Neutrophil (primary cell): ENCODE results near the gene REPIN1.

Experiments used
- H3K27ac ChIP-seq: fragments of 200-600 bp; sonication (generic); 2 replicates; pipeline ENCODE4 v1.5.1; 2016; ENCODE audit warnings: mild to moderate bottlenecking, moderate library complexity
- H3K27me3 ChIP-seq: fragments of 200-600 bp; sonication (generic); 2 replicates; pipeline ENCODE4 v1.6.0; 2016; ENCODE audit warnings: mild to moderate bottlenecking
- H3K36me3 ChIP-seq: fragments of 200-600 bp; sonication (generic); 2 replicates; pipeline ENCODE4 v1.5.1; 2017
- H3K4me1 ChIP-seq, 2 experiments: fragments of 200-600 bp in 1 of 2; sonication (generic) in 1 of 2; 1 replicate in 1 of 2; 2 replicates in 1 of 2; pipeline versions ENCODE4 v1.5.1 to v1.6.1; 2013 to 2016; ENCODE audit warnings: low read depth in 1 of 2, low read length in 1 of 2, mild to moderate bottlenecking in 1 of 2, moderate library complexity in 1 of 2; ENCODE audit not compliant: control insufficient read depth in 1 of 2, insufficient read depth in 1 of 2
- H3K4me3 ChIP-seq, 2 experiments: fragments of 200-600 bp in 1 of 2; sonication (generic) in 1 of 2; 1 replicate in 1 of 2; 2 replicates in 1 of 2; pipeline ENCODE4 v1.5.1; 2013 to 2016; ENCODE audit warnings: low read depth in 1 of 2, low read length in 1 of 2, mild to moderate bottlenecking in 1 of 2, moderate library complexity in 1 of 2
- H3K9me3 ChIP-seq: fragments of 200-600 bp; sonication (generic); 2 replicates; pipeline ENCODE4 v1.5.1; 2016
- TF ChIP-seq, protein P1 (sequence below): fragments of 200-600 bp; sonication (generic); IDR thresholded peaks from 2 replicates; pipeline ENCODE4 v1.5.1; 2016; ENCODE audit warnings: antibody characterized with exemption

Gene REPIN1

DNA sequence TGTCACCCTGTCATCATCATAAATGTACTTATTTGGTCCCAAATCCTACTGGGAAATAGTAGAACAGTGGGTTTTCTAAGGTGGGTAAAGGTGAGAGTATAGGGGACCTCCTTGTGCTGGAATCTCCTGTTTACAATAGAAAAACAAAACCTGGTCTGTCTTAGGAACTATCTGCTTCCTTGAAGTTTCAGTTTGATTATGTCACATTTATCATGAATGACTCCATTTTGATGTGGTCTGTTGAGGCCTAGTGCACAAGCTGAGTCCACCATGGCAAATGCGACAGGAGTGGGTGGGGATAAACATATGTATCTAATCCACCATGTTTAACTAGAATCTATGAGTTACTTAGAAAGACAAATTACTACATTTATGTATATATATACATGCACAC is 13.0 kb upstream of the REPIN1 start:
- H3K27ac ChIP-seq, result no peak overlapping the region
- no peaks in the 10 kb centered on the region for H3K27me3 ChIP-seq
- no peak overlapping the region for H3K4me3 ChIP-seq
- H3K4me1 ChIP-seq, result no peaks in the 10 kb centered on the region
- H3K9me3 ChIP-seq, result no peaks in the 10 kb centered on the region
- TF ChIP-seq, protein P1, sequence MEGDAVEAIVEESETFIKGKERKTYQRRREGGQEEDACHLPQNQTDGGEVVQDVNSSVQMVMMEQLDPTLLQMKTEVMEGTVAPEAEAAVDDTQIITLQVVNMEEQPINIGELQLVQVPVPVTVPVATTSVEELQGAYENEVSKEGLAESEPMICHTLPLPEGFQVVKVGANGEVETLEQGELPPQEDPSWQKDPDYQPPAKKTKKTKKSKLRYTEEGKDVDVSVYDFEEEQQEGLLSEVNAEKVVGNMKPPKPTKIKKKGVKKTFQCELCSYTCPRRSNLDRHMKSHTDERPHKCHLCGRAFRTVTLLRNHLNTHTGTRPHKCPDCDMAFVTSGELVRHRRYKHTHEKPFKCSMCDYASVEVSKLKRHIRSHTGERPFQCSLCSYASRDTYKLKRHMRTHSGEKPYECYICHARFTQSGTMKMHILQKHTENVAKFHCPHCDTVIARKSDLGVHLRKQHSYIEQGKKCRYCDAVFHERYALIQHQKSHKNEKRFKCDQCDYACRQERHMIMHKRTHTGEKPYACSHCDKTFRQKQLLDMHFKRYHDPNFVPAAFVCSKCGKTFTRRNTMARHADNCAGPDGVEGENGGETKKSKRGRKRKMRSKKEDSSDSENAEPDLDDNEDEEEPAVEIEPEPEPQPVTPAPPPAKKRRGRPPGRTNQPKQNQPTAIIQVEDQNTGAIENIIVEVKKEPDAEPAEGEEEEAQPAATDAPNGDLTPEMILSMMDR, result no peak
- no peaks in the 10 kb centered on the region for H3K36me3 ChIP-seq

DNA sequence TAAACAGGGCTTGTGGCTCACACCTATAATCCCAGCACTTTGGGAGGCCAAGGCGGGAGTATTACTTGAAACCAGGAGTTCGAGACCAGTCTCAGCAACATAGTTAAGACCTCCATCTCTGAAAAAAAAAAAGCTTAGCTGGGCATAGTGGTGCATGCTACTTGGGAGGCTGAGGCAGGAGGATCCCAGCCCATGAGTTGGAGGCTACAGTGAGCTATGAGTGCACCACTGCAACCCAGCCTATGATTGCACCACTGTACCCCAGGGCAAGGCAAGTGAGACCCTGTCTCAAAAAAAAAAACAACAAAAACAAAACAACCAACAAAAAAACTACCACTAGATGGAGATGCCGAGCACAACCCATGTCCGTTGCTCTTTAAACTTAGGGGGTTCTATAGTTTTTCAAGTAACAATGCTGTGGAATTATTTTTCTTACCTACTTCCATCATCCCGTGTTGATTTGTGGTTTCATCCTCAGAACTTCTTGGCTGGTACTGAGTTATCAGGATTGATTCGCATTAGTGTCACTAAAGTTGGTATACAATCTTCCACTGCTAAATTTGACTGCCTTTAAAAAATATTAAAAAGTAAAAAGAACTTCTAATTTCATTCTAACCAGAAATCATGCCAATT is 12.2 kb upstream of the REPIN1 start:
- H3K4me1 ChIP-seq, result no peaks in the 10 kb centered on the region
- no peaks in the 10 kb centered on the region for H3K36me3 ChIP-seq
- TF ChIP-seq, protein P1, result peak; percentile 10
- no peak overlapping the region for H3K4me3 ChIP-seq
- H3K27me3 ChIP-seq, result no peaks in the 10 kb centered on the region
- H3K27ac ChIP-seq, result no peak overlapping the region
- no peaks in the 10 kb centered on the region for H3K9me3 ChIP-seq

DNA sequence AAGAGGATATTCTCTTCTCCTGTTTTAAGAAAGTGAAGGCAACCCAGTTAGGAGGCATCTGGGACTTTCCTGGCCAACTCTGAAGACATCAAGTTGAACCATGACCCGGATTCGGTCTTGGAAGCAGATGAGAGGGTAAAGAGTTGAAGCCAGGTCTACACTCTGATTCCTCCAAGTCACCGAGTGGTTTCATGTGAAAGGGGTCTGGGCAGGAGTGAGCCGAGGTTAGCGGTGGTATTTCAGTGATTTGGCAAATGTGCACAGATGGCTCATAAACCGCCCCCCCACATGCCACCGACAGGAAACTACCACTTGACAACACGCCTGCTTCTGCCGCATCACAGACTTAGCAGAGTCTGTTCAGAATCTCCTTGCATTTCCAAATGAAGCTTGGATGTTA is 11.4 kb upstream of the REPIN1 start:
- TF ChIP-seq, protein P1, result no peak
- H3K4me1 ChIP-seq, result no peaks in the 10 kb centered on the region
- no peaks in the 10 kb centered on the region for H3K36me3 ChIP-seq
- no peaks in the 10 kb centered on the region for H3K9me3 ChIP-seq
- no peak overlapping the region for H3K27ac ChIP-seq
- H3K27me3 ChIP-seq, result no peaks in the 10 kb centered on the region
- no peak overlapping the region for H3K4me3 ChIP-seq

DNA sequence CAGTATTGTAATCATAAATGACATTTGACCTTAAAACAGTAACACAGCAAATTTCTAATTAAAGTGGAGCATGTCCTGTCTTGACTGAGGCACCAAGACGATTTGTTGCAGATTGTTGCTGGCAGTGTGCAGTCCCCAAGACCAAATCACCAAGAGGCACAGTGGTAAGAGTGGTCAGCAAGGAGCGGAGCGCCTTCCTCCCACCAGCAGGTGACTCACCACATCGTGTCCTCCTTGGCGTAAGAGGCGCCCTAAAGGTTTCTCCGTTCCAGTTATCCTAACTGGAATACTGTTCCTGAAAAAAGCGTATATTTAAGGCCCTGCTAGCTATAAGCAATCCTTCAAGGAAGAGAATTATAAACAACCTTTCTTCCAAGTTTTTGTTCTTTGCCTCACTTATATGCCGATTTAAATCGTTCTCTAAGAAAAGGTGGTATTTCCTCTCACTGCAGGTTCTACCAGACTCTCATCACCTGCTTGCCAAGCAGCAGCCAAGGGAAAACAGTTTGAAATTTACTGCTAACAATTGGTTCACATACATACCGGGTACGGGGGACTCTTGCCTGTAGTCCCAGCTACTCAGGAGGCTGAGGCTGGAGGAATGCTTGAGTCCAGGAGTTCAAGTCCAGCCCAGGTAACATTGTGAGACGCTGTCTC is 10.7 kb upstream of the REPIN1 start:
- H3K27ac ChIP-seq, result no peak overlapping the region
- H3K27me3 ChIP-seq, result no peaks in the 10 kb centered on the region
- H3K36me3 ChIP-seq, result no peaks in the 10 kb centered on the region
- TF ChIP-seq, protein P1, result no peak
- no peaks in the 10 kb centered on the region for H3K9me3 ChIP-seq
- no peaks in the 10 kb centered on the region for H3K4me1 ChIP-seq
- H3K4me3 ChIP-seq, result no peak overlapping the region

DNA sequence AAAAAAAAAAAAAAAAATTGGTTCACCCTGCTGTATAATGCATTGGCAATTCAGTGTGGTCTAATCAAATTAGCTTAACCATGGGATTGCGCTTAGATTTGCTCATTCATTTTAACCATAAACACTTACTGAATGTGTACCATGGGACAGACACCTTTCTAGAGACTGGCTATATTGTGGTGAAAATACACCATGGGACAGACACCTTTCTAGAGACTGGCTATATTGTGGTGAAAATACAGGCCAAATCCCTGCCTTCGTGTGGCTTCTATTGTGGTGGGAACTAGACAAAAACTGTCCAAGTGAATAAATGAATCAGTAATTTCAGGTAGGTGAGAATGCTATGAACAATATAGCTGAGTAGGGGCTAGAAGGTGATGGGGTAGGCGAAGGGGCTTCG is 10.2 kb upstream of the REPIN1 start:
- no peaks in the 10 kb centered on the region for H3K36me3 ChIP-seq
- peaks cover 3 to 4% of the 10 kb centered on the region in 2 experiments for H3K4me1 ChIP-seq
- no peaks in the 10 kb centered on the region for H3K27me3 ChIP-seq
- TF ChIP-seq, protein P1, result no peak
- H3K27ac ChIP-seq, result no peak overlapping the region
- no peak overlapping the region for H3K4me3 ChIP-seq
- no peaks in the 10 kb centered on the region for H3K9me3 ChIP-seq
